Hepatocyte (in vitro differentiated cells): ENCODE measurements around the gene VAMP8. TPM values are rescaled to one million over a fixed set of nuclear protein-coding genes. Genes with fewer than 3 reads are reported as not detected.
A peak's percentile ranks its signal among the peaks of the same experiment; 100 is the strongest.

Source experiments
- DNase-seq: peaks from one replicate; pipeline ENCODE4 v3.0.0-alpha.2; 2016; ENCODE audit warnings: low spot score
- H2AFZ ChIP-seq: fragments of 200-600 bp; sonication (generic); 2 replicates; pipeline ENCODE4 v1.6.0; 2016; ENCODE audit warnings: antibody characterized with exemption, mild to moderate bottlenecking
- H3K27ac ChIP-seq: fragments of 200-600 bp; sonication (generic); 2 replicates; pipeline ENCODE4 v1.5.1; 2016; ENCODE audit warnings: mild to moderate bottlenecking
- H3K27me3 ChIP-seq: fragments of 200-600 bp; sonication (generic); 2 replicates; pipeline ENCODE4 v1.6.1; 2016
- H3K36me3 ChIP-seq: fragments of 200-600 bp; sonication (generic); replicated peaks from 2 replicates; pipeline ENCODE4 v1.5.1; 2016; ENCODE audit warnings: low read depth; ENCODE audit not compliant: insufficient read depth
- H3K4me1 ChIP-seq: fragments of 200-600 bp; sonication (generic); 2 replicates; pipeline ENCODE4 v1.5.1; 2016; ENCODE audit warnings: mild to moderate bottlenecking, moderate library complexity; ENCODE audit not compliant: insufficient read depth
- H3K4me2 ChIP-seq: fragments of 200-600 bp; sonication (generic); 2 replicates; pipeline ENCODE4 v1.6.0; 2016
- H3K4me3 ChIP-seq: fragments of 200-600 bp; sonication (generic); 2 replicates; pipeline ENCODE4 v1.5.1; 2016; ENCODE audit warnings: mild to moderate bottlenecking
- H3K79me2 ChIP-seq: fragments of 200-600 bp; sonication (generic); 2 replicates; pipeline ENCODE4 v1.6.0; 2017; ENCODE audit warnings: mild to moderate bottlenecking
- H3K9me2 ChIP-seq: fragments of 200-600 bp; sonication (generic); replicated peaks from 2 replicates; pipeline ENCODE4 v1.6.0; 2017; ENCODE audit warnings: mild to moderate bottlenecking; ENCODE audit not compliant: insufficient read depth
- H3K9me3 ChIP-seq: fragments of 200-600 bp; sonication (generic); 2 replicates; pipeline ENCODE4 v1.5.1; 2016; ENCODE audit warnings: low read depth, mild to moderate bottlenecking
- H4K20me1 ChIP-seq: fragments of 200-600 bp; sonication (generic); 2 replicates; pipeline ENCODE4 v1.6.0; 2016; ENCODE audit warnings: mild to moderate bottlenecking; ENCODE audit not compliant: insufficient read depth, poor library complexity, severe bottlenecking
- EZH2 ChIP-seq: fragments of 200-600 bp; sonication (generic); IDR thresholded peaks from 2 replicates; pipeline ENCODE4 v1.6.1; 2016; ENCODE audit warnings: antibody characterized with exemption, mild to moderate bottlenecking, borderline replicate concordance
- EZH2phosphoT487 ChIP-seq: fragments of 200-600 bp; sonication (generic); IDR thresholded peaks from one replicate; pipeline ENCODE4 v1.6.1; 2018; ENCODE audit warnings: antibody characterized with exemption, mild to moderate bottlenecking, low read depth, moderate library complexity; ENCODE audit not compliant: unreplicated experiment, severe bottlenecking
- WGBS: methylation state at CpG from one replicate; pipeline ENCODE4 v1.1.6; 2016; ENCODE audit warnings: low lambda C conversion rate; ENCODE audit errors: missing lambda C conversion rate; 5-methylcytosine and 5-hydroxymethylcytosine counted together
- polyA plus RNA-seq: library from polyadenylated mRNA; unstranded; fragments of >200 nt; fragmentation: Nextera tagmentation; extraction: Ambion mirVana; gene quantifications from 2 replicates; pipeline ENCODE4 v1.2.1, GENCODE V29; 2016
- total RNA-seq: library from RNA; depleted of rRNA; stranded (reverse); fragments of >200 nt; gene quantifications from 2 replicates; pipeline ENCODE4 v1.2.3, GENCODE V29; 2014
- TF ChIP-seq, protein P1 (sequence below): fragments of 200-600 bp; sonication (generic); IDR thresholded peaks from 2 replicates; pipeline ENCODE4 v1.5.1; 2016; ENCODE audit warnings: antibody characterized with exemption, mild to moderate bottlenecking; ENCODE audit not compliant: poor library complexity

Gene VAMP8
- total and polyA plus RNA-seq, 2 experiments from 2014 or later, result 50.7 to 213 TPM

DNA sequence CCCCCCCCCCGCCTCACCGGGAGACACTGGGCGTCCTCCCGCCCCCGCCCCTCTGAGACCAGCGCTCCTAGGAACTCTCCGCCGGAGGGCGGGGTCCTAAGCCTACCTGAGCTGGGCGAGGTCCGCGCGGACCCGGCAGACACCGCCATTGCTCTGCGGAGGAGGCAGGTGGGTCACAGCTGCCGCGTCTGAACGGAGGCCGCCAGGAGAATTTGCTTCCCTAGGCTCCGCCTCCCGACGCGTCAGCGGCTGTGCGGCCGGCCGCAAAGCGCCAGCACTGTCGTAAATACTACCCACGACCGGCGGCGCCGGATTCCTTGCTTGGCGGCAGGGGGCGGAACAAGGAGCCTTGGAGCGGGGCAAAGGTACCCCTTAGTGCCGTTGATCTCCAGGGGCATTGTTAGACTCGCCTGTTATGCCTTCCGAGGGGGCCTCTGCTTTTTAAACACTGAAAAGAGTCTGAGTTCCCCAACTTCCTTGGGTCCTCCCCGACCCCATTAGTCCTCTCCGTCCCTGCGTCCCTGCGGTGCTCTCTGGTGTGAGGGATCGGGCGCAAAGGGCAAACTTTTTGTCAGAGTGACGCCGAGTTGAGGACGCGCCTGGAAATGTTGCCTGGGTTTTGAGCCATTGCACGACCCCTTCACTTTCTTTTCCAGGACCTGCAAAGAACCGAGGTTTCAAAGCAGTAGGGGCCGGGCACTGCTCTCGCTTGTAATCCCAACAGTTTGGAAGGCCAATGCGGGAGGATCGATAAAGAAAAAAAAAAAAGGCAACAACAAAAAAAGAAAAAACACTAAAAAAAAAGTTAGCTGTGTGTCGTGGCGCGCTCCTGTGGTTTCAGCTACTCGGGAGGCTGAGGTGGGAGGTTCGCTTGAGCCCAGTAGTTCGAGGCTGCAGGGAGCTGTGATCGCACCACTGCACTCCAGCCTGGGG is 15.8 kb upstream of the VAMP8 start, which contains the start of gene GGCX:
TSS of gene GGCX (minus strand) at position 214 of the 933 bp plus-strand sequence. CDS start at position 149, 65 bp downstream.
- no peaks in the 10 kb centered on the region for H3K36me3 ChIP-seq
- peak within 1 kb of the TSS; percentile 93 for H3K4me2 ChIP-seq
- WGBS, result 9% methylated on average over 52 of the region's 64 CpGs
- peak within 1 kb of the TSS; percentile 96 for H3K27ac ChIP-seq
- peak within 1 kb of the TSS; percentile 88 for H2AFZ ChIP-seq
- H3K4me1 ChIP-seq, result peaks cover 15% of the 10 kb centered on the region
- peak within 1 kb of the TSS; percentile 64 for H3K4me3 ChIP-seq
- H3K9me3 ChIP-seq, result no peaks in the 10 kb centered on the region
- H4K20me1 ChIP-seq, result no peaks in the 10 kb centered on the region
- H3K27me3 ChIP-seq, result no peaks in the 10 kb centered on the region
- TF ChIP-seq, protein P1, sequence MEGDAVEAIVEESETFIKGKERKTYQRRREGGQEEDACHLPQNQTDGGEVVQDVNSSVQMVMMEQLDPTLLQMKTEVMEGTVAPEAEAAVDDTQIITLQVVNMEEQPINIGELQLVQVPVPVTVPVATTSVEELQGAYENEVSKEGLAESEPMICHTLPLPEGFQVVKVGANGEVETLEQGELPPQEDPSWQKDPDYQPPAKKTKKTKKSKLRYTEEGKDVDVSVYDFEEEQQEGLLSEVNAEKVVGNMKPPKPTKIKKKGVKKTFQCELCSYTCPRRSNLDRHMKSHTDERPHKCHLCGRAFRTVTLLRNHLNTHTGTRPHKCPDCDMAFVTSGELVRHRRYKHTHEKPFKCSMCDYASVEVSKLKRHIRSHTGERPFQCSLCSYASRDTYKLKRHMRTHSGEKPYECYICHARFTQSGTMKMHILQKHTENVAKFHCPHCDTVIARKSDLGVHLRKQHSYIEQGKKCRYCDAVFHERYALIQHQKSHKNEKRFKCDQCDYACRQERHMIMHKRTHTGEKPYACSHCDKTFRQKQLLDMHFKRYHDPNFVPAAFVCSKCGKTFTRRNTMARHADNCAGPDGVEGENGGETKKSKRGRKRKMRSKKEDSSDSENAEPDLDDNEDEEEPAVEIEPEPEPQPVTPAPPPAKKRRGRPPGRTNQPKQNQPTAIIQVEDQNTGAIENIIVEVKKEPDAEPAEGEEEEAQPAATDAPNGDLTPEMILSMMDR, result no peak
- TF ChIP-seq EZH2 (no peak), EZH2phosphoT487 (no peak)
- peak; percentile 98 for DNase-seq
- peaks cover 45% of the 10 kb centered on the region for H3K79me2 ChIP-seq
- H3K9me2 ChIP-seq, result no peaks in the 10 kb centered on the region

- no peaks in the 10 kb centered on the region for H4K20me1 ChIP-seq
- no peak for DNase-seq
- WGBS, result 86% methylated on average over 5 of the region's 5 CpGs
- no peak overlapping the region for H3K27ac ChIP-seq
- H3K36me3 ChIP-seq, result no peaks in the 10 kb centered on the region
- peaks cover 12% of the 10 kb centered on the region for H3K4me1 ChIP-seq
- no peak overlapping the region for H3K4me3 ChIP-seq
- no peak overlapping the region for H2AFZ ChIP-seq
- no peaks in the 10 kb centered on the region for H3K27me3 ChIP-seq
- no peaks in the 10 kb centered on the region for H3K9me2 ChIP-seq
- H3K4me2 ChIP-seq, result no peak overlapping the region
- no peak for TF ChIP-seq EZH2
- TF ChIP-seq, protein P1, result no peak
- no peak for TF ChIP-seq EZH2phosphoT487
- no peaks in the 10 kb centered on the region for H3K9me3 ChIP-seq
- peaks cover 19% of the 10 kb centered on the region for H3K79me2 ChIP-seq
Observed at GRCh38 chr2:85564144-85564563, 13.2 kb upstream of the VAMP8 start.

- no peak overlapping the region for H2AFZ ChIP-seq
- no peaks in the 10 kb centered on the region for H3K79me2 ChIP-seq
- TF ChIP-seq, protein P1, result no peak
- TF ChIP-seq EZH2 (no peak), EZH2phosphoT487 (no peak)
- H3K4me3 ChIP-seq, result no peak overlapping the region
- no peaks in the 10 kb centered on the region for H3K27me3 ChIP-seq
- no peaks in the 10 kb centered on the region for H4K20me1 ChIP-seq
- no peak for DNase-seq
- 86% methylated on average over 4 of the region's 4 CpGs for WGBS
- H3K4me1 ChIP-seq, result no peaks in the 10 kb centered on the region
- no peaks in the 10 kb centered on the region for H3K9me3 ChIP-seq
- no peak overlapping the region for H3K27ac ChIP-seq
- H3K4me2 ChIP-seq, result no peak overlapping the region
- no peaks in the 10 kb centered on the region for H3K9me2 ChIP-seq
- H3K36me3 ChIP-seq, result no peaks in the 10 kb centered on the region
Observed at GRCh38 chr2:85566265-85566664, 11.1 kb upstream of the VAMP8 start.
